Measurements from ENCODE around the gene NDUFB6. TPM values are rescaled to one million over a fixed set of nuclear protein-coding genes. Genes with fewer than 3 reads are reported as not detected.

Gene NDUFB6
- polyA plus RNA-seq, 1 donor from 2014 or later, result 148 TPM

GRCh38 chr9:32526707-32527048, 46.3 kb downstream of the NDUFB6 start:
- TF ChIP-seq POLR2AphosphoS5 (IDR thresholded peaks at IDR 0.05) (no peak), RAD21 (conservative IDR thresholded peaks at IDR 0.05) (no peak), EP300 (conservative IDR thresholded peaks at IDR 0.05; ENCODE audit: poor library complexity, severe bottlenecking) (no peak), MXI1 (conservative IDR thresholded peaks at IDR 0.05; ENCODE audit: poor library complexity, severe bottlenecking) (no peak), CTCF (IDR thresholded peaks at IDR 0.05; ENCODE audit: poor library complexity, severe bottlenecking) (no peak), EZH2 (IDR thresholded peaks at IDR 0.05; ENCODE audit: borderline replicate concordance, insufficient read depth, low read length, poor library complexity, severe bottlenecking) (no peak), SMC3 (conservative IDR thresholded peaks at IDR 0.05; ENCODE audit: poor library complexity) (no peak), REST (IDR thresholded peaks at IDR 0.05; ENCODE audit: borderline replicate concordance) (no peak), TAF1 (IDR thresholded peaks at IDR 0.05; ENCODE audit: low read depth) (no peak)
- Histone ChIP-seq H3K4me2 (ENCODE audit: low read length) (peak overlapping the region; percentile 22), H3K4me3 (ENCODE audit: low read length) (peak overlapping the region; percentile 66), H3K9me2 (ENCODE audit: insufficient read depth, low read length) (no peaks in the 10 kb centered on the region), H4K20me1 (ENCODE audit: insufficient read depth) (no peaks in the 10 kb centered on the region), H2AFZ (ENCODE audit: low read depth, low read length) (no peak overlapping the region), H3K36me3 (ENCODE audit: insufficient read depth, low read length) (no peaks in the 10 kb centered on the region), H3K9ac (ENCODE audit: low read length) (no peak overlapping the region), H3K79me2 (replicated peaks; ENCODE audit: insufficient read depth, low read length) (no peaks in the 10 kb centered on the region), H3K27ac (ENCODE audit: low read length) (no peak overlapping the region), H3K9me3 (ENCODE audit: low read length) (no peaks in the 10 kb centered on the region), H3F3A (ENCODE audit: insufficient read depth, low read length, poor library complexity, severe bottlenecking) (no peaks in the 10 kb centered on the region), H3K27me3 (ENCODE audit: insufficient read depth, low read depth, low read length) (no peaks in the 10 kb centered on the region)

- Histone ChIP-seq H3K27me3 (ENCODE audit: insufficient read depth, low read depth, low read length) (no peaks in the 10 kb centered on the region), H3K9me3 (ENCODE audit: low read length) (no peaks in the 10 kb centered on the region), H3F3A (ENCODE audit: insufficient read depth, low read length, poor library complexity, severe bottlenecking) (no peaks in the 10 kb centered on the region), H3K36me3 (ENCODE audit: insufficient read depth, low read length) (no peaks in the 10 kb centered on the region), H2AFZ (ENCODE audit: low read depth, low read length) (no peak within 1 kb of the TSS), H3K27ac (ENCODE audit: low read length) (no peak within 1 kb of the TSS), H4K20me1 (ENCODE audit: insufficient read depth) (no peaks in the 10 kb centered on the region), H3K9me2 (ENCODE audit: insufficient read depth, low read length) (no peaks in the 10 kb centered on the region), H3K9ac (ENCODE audit: low read length) (peak within 1 kb of the TSS; percentile 11), H3K79me2 (replicated peaks; ENCODE audit: insufficient read depth, low read length) (no peaks in the 10 kb centered on the region), H3K4me2 (ENCODE audit: low read length) (peak within 1 kb of the TSS; percentile 22), H3K4me3 (ENCODE audit: low read length) (peak within 1 kb of the TSS; percentile 66)
- TF ChIP-seq RAD21 (conservative IDR thresholded peaks at IDR 0.05) (peak; percentile 38), CTCF (IDR thresholded peaks at IDR 0.05; ENCODE audit: poor library complexity, severe bottlenecking) (peak; percentile 56), MXI1 (conservative IDR thresholded peaks at IDR 0.05; ENCODE audit: poor library complexity, severe bottlenecking) (no peak), SMC3 (conservative IDR thresholded peaks at IDR 0.05; ENCODE audit: poor library complexity) (peak; percentile 40)
Measured at GRCh38 chr9:32526041-32526706, 46.8 kb downstream of the NDUFB6 start, which contains the start of gene RIGI. Gene RIGI, minus strand, starts transcription at chr9:32526196. Its CDS starts 30 bp downstream, at chr9:32526166.
